Calu3 (cell line): Measurements from ENCODE around the gene USP17L12. TPM values are rescaled to one million over a fixed set of nuclear protein-coding genes. Genes with fewer than 3 reads are reported as not detected.
"Not testable (repeated sequence)": the region's sequence is repeated elsewhere in the genome, so short reads cannot be mapped to it uniquely, and the experiment has no call there.

Source experiments
- Bru-seq: library from RNA; stranded (reverse); fragments of 400-500 nt; gene quantifications from one replicate; lab custom pipeline; 2021; lab: Mats Ljungman, UMichigan
- BruChase-seq, 2 experiments: library from RNA; stranded (reverse); fragments of 400-500 nt; gene quantifications; one replicate each; lab custom pipeline; 2021; lab: Mats Ljungman, UMichigan
- BruUV-seq: library from RNA; stranded (reverse); fragments of 400-500 nt; replicated peaks from 2 replicates; lab custom pipeline; 2021; lab: Mats Ljungman, UMichigan
- CTCF ChIA-PET: fragments of 300-600 bp; sonication (Branson Sonifier 250); formaldehyde crosslinking; loops from one replicate; lab custom pipeline; 2022; ENCODE audit warnings: antibody characterized with exemption; lab: Charles Lee
- DNase-seq: peaks from one replicate; pipeline ENCODE4 v3.0.0; 2022
- H3K27ac Mint-ChIP-seq: one replicate; pipeline ENCODE4 v1.8.0; 2022; ENCODE audit warnings: mixed read lengths; ENCODE audit not compliant: unreplicated experiment
- H3K27me3 Mint-ChIP-seq: one replicate; pipeline ENCODE4 v1.8.0; 2022; ENCODE audit warnings: mixed read lengths; ENCODE audit not compliant: unreplicated experiment
- H3K36me3 Mint-ChIP-seq: one replicate; pipeline ENCODE4 v1.8.0; 2022; ENCODE audit warnings: mild to moderate bottlenecking, moderate library complexity, mixed read lengths; ENCODE audit not compliant: insufficient read depth, unreplicated experiment
- H3K4me1 Mint-ChIP-seq: one replicate; pipeline ENCODE4 v1.8.0; 2022; ENCODE audit warnings: mild to moderate bottlenecking, low read depth, mixed read lengths; ENCODE audit not compliant: unreplicated experiment
- H3K4me3 Mint-ChIP-seq: one replicate; pipeline ENCODE4 v1.8.0; 2022; ENCODE audit warnings: mild to moderate bottlenecking, low read depth, moderate library complexity, mixed read lengths; ENCODE audit not compliant: unreplicated experiment
- H3K9me3 Mint-ChIP-seq: one replicate; pipeline ENCODE4 v1.8.0; 2022; ENCODE audit warnings: low read depth, mixed read lengths; ENCODE audit not compliant: unreplicated experiment
- intact Hi-C: fragments of 100-400 bp; cut with micrococcal nuclease; formaldehyde crosslinking; loops from one replicate; pipeline ENCODE4 v1.10.0; 2022; ENCODE audit not compliant: unreplicated experiment
- long read RNA-seq: library from polyadenylated mRNA; stranded (forward); transcript quantifications from one replicate; pipeline ENCODE4 v2.0.0, GENCODE V29; 2022
- total RNA-seq: library from RNA; stranded (reverse); gene quantifications from 2 replicates; pipeline ENCODE4 v1.2.3, GENCODE V29; 2022

USP17L12 gene, protein sequence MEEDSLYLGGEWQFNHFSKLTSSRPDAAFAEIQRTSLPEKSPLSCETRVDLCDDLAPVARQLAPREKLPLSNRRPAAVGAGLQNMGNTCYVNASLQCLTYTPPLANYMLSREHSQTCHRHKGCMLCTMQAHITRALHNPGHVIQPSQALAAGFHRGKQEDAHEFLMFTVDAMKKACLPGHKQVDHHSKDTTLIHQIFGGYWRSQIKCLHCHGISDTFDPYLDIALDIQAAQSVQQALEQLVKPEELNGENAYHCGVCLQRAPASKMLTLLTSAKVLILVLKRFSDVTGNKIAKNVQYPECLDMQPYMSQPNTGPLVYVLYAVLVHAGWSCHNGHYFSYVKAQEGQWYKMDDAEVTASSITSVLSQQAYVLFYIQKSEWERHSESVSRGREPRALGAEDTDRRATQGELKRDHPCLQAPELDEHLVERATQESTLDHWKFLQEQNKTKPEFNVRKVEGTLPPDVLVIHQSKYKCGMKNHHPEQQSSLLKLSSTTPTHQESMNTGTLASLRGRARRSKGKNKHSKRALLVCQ
- not detected in 2 replicates for total RNA-seq
- not detected for Bru-seq, nascent RNA
- not detected for BruChase-seq, experiment 1, labeled RNA remaining after a 6-hour chase
- not detected for BruChase-seq, experiment 2, labeled RNA remaining after a 2-hour chase
- long read RNA-seq = 0 reads

DNA sequence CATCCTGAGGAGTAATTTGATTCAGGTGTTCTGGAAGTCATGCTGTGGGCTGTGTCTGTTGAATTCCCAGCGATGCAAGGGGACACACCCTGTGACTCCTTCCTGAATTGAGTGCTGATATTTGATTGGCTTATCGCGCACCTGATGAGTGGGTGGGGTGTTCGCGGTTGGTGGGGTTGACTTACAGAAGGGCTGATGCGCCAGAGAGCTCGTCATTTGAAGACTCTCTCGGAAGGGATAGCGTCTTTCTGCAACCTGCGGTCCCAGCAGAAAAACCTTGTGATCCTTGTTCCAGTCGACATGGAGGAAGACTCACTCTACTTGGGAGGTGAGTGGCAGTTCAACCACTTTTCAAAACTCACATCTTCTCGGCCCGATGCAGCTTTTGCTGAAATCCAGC, at the start of gene USP17L12:
Gene USP17L12 (plus strand): TSS at position 301 of the 400 bp plus-strand sequence. CDS start 0 bp downstream, at position 301.
- H3K4me1 Mint-ChIP-seq, CTCF ChIA-PET, H3K27ac Mint-ChIP-seq, H3K36me3 Mint-ChIP-seq, DNase-seq, intact Hi-C loops, H3K4me3 Mint-ChIP-seq, BruUV-seq, H3K27me3 Mint-ChIP-seq, H3K9me3 Mint-ChIP-seq: not testable (repeated sequence)

DNA sequence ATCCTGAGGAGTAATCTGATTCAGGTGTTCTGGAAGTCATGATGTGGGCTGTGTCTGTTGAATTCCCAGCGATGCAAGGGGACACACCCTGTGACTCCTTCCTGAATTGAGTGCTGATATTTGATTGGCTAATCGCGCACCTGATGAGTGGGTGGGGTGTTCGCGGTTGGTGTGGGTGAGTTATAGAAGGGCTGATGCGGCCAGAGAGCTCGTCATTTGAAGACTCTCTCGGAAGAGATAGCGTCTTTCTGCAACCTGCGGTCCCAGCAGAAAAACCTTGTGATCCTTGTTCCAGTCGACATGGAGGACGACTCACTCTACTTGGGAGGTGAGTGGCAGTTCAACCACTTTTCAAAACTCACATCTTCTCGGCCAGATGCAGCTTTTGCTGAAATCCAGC, 9.6 kb upstream of the USP17L12 start, which contains the start of gene USP17L10:
Gene USP17L10 (plus strand): TSS at position 301 of the 400 bp plus-strand sequence. CDS start 0 bp downstream, at position 301.
- CTCF ChIA-PET, BruUV-seq, H3K27ac Mint-ChIP-seq, H3K4me1 Mint-ChIP-seq, H3K9me3 Mint-ChIP-seq, H3K36me3 Mint-ChIP-seq, intact Hi-C loops, DNase-seq, H3K27me3 Mint-ChIP-seq, H3K4me3 Mint-ChIP-seq: not testable (repeated sequence)

DNA sequence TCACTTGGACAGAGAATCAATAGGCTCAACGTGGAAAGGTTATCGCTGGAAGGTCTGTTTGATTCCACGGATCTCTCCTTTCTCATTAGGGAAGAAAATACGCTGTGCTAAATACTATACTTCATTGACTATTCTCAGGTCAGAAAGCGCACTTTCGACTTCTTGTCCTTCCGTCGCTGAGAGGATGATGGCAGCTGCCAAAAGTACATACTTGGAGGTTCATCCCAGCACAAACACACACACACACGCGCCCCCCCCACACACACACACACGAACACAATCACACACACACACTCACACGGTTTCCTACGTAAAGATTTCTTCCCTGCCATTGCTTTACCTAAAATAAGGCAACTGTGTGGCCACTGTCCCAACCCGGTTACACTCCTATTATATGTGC, 5.3 kb upstream of the USP17L12 start:
- CTCF ChIA-PET, H3K36me3 Mint-ChIP-seq, DNase-seq, H3K4me1 Mint-ChIP-seq, H3K4me3 Mint-ChIP-seq, H3K27me3 Mint-ChIP-seq, BruUV-seq, H3K9me3 Mint-ChIP-seq, H3K27ac Mint-ChIP-seq, intact Hi-C loops: not testable (repeated sequence)

- CTCF ChIA-PET = not testable (repeated sequence)
Observed at GRCh38 chr4:9215105-9215504, 4.8 kb upstream of the USP17L12 start, which contains the start of gene USP17L11. Gene USP17L11, plus strand, starts transcription at chr4:9215405. Its CDS starts 0 bp downstream, at chr4:9215405.

DNA sequence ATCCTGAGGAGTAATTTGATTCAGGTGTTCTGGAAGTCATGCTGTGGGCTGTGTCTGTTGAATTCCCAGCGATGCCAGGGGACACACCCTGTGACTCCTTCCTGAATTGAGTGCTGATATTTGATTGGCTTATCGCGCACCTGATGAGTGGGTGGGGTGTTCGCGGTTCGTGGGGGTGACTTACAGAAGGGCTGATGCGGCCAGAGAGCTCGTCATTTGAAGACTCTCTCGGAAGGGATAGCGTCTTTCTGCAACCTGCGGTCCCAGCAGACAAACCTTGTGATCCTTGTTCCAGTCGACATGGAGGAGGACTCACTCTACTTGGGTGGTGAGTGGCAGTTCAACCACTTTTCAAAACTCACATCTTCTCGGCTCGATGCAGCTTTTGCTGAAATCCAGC, 4.6 kb downstream of the USP17L12 start, which contains the start of gene USP17L13:
Gene USP17L13 (plus strand): TSS at position 301 of the 400 bp plus-strand sequence. CDS start 0 bp downstream, at position 301.
- H3K27me3 Mint-ChIP-seq, BruUV-seq, H3K4me3 Mint-ChIP-seq, H3K9me3 Mint-ChIP-seq, intact Hi-C loops, CTCF ChIA-PET, H3K27ac Mint-ChIP-seq, H3K4me1 Mint-ChIP-seq, H3K36me3 Mint-ChIP-seq, DNase-seq: not testable (repeated sequence)

More at GRCh38 chr4:9215105-9215504, 4.8 kb upstream of the USP17L12 start, which contains the start of gene USP17L11:
- BruUV-seq, H3K36me3 Mint-ChIP-seq, H3K4me1 Mint-ChIP-seq, DNase-seq, H3K27ac Mint-ChIP-seq, H3K9me3 Mint-ChIP-seq, H3K4me3 Mint-ChIP-seq, H3K27me3 Mint-ChIP-seq, intact Hi-C loops: not testable (repeated sequence)

- DNase-seq, intact Hi-C loops, H3K4me1 Mint-ChIP-seq, H3K4me3 Mint-ChIP-seq, H3K27me3 Mint-ChIP-seq, H3K36me3 Mint-ChIP-seq, BruUV-seq, CTCF ChIA-PET, H3K27ac Mint-ChIP-seq, H3K9me3 Mint-ChIP-seq: not testable (repeated sequence)
Observed at GRCh38 chr4:9230249-9230648, 10.3 kb downstream of the USP17L12 start.

DNA sequence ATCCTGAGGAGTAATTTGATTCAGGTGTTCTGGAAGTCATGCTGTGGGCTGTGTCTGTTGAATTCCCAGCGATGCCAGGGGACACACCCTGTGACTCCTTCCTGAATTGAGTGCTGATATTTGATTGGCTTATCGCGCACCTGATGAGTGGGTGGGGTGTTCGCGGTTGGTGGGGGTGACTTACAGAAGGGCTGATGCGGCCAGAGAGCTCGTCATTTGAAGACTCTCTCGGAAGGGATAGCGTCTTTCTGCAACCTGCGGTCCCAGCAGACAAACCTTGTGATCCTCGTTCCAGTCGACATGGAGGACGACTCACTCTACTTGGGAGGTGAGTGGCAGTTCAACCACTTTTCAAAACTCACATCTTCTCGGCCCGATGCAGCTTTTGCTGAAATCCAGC, 14.1 kb downstream of the USP17L12 start, which contains the start of gene USP17L15:
Gene USP17L15 (plus strand): TSS at position 301 of the 400 bp plus-strand sequence. CDS start 0 bp downstream, at position 301.
- H3K27me3 Mint-ChIP-seq, H3K36me3 Mint-ChIP-seq, CTCF ChIA-PET, H3K4me1 Mint-ChIP-seq, H3K27ac Mint-ChIP-seq, BruUV-seq, DNase-seq, H3K4me3 Mint-ChIP-seq, H3K9me3 Mint-ChIP-seq, intact Hi-C loops: not testable (repeated sequence)

DNA sequence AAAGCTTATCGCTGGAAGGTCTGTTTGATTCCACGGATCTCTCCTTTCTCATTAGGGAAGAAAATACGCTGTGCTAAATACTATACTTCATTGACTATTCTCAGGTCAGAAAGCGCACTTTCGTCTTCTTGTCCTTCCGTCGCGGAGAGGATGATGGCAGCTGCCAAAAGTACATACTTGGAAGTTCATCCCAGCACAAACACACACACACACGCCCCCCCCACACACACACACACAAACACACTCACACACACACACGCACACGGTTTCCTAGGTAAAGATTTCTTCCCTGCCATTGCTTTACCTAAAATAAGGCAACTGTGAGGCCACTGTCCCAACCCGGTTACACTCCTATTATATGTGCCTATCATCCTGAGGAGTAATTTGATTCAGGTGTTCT, 18.5 kb downstream of the USP17L12 start:
- not testable (repeated sequence) for H3K27me3 Mint-ChIP-seq

DNA sequence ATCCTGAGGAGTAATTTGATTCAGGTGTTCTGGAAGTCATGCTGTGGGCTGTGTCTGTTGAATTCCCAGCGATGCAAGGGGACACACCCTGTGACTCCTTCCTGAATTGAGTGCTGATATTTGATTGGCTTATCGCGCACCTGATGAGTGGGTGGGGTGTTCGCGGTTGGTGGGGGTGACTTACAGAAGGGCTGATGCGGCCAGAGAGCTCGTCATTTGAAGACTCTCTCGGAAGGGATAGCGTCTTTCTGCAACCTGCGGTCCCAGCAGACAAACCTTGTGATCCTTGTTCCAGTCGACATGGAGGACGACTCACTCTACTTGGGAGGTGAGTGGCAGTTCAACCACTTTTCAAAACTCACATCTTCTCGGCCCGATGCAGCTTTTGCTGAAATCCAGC, 23.6 kb downstream of the USP17L12 start, which contains the start of gene USP17L17:
Gene USP17L17 (plus strand): TSS at position 301 of the 400 bp plus-strand sequence. CDS start 0 bp downstream, at position 301.
- H3K4me3 Mint-ChIP-seq, H3K27ac Mint-ChIP-seq, H3K36me3 Mint-ChIP-seq, H3K9me3 Mint-ChIP-seq, H3K4me1 Mint-ChIP-seq, DNase-seq, BruUV-seq, H3K27me3 Mint-ChIP-seq, intact Hi-C loops, CTCF ChIA-PET: not testable (repeated sequence)

More for the DNA sequence above, 18.5 kb downstream of the USP17L12 start:
- CTCF ChIA-PET, H3K4me1 Mint-ChIP-seq, H3K27ac Mint-ChIP-seq, H3K4me3 Mint-ChIP-seq, intact Hi-C loops, H3K9me3 Mint-ChIP-seq, H3K36me3 Mint-ChIP-seq, DNase-seq, BruUV-seq: not testable (repeated sequence)
